Hepatocyte (in vitro differentiated cells): ENCODE measurements around the gene CRACDL. TPM values are rescaled to one million over a fixed set of nuclear protein-coding genes. Genes with fewer than 3 reads are reported as not detected.

ENCODE experiments used
- DNase-seq: peaks from one replicate; pipeline ENCODE4 v3.0.0-alpha.2; 2016; ENCODE audit warnings: low spot score
- H2AFZ ChIP-seq: fragments of 200-600 bp; sonication (generic); 2 replicates; pipeline ENCODE4 v1.6.0; 2016; ENCODE audit warnings: antibody characterized with exemption, mild to moderate bottlenecking
- H3K27ac ChIP-seq: fragments of 200-600 bp; sonication (generic); 2 replicates; pipeline ENCODE4 v1.5.1; 2016; ENCODE audit warnings: mild to moderate bottlenecking
- H3K27me3 ChIP-seq: fragments of 200-600 bp; sonication (generic); 2 replicates; pipeline ENCODE4 v1.6.1; 2016
- H3K36me3 ChIP-seq: fragments of 200-600 bp; sonication (generic); replicated peaks from 2 replicates; pipeline ENCODE4 v1.5.1; 2016; ENCODE audit warnings: low read depth; ENCODE audit not compliant: insufficient read depth
- H3K4me1 ChIP-seq: fragments of 200-600 bp; sonication (generic); 2 replicates; pipeline ENCODE4 v1.5.1; 2016; ENCODE audit warnings: mild to moderate bottlenecking, moderate library complexity; ENCODE audit not compliant: insufficient read depth
- H3K4me2 ChIP-seq: fragments of 200-600 bp; sonication (generic); 2 replicates; pipeline ENCODE4 v1.6.0; 2016
- H3K4me3 ChIP-seq: fragments of 200-600 bp; sonication (generic); 2 replicates; pipeline ENCODE4 v1.5.1; 2016; ENCODE audit warnings: mild to moderate bottlenecking
- H3K79me2 ChIP-seq: fragments of 200-600 bp; sonication (generic); 2 replicates; pipeline ENCODE4 v1.6.0; 2017; ENCODE audit warnings: mild to moderate bottlenecking
- H3K9me2 ChIP-seq: fragments of 200-600 bp; sonication (generic); replicated peaks from 2 replicates; pipeline ENCODE4 v1.6.0; 2017; ENCODE audit warnings: mild to moderate bottlenecking; ENCODE audit not compliant: insufficient read depth
- H3K9me3 ChIP-seq: fragments of 200-600 bp; sonication (generic); 2 replicates; pipeline ENCODE4 v1.5.1; 2016; ENCODE audit warnings: low read depth, mild to moderate bottlenecking
- H4K20me1 ChIP-seq: fragments of 200-600 bp; sonication (generic); 2 replicates; pipeline ENCODE4 v1.6.0; 2016; ENCODE audit warnings: mild to moderate bottlenecking; ENCODE audit not compliant: insufficient read depth, poor library complexity, severe bottlenecking
- EZH2 ChIP-seq: fragments of 200-600 bp; sonication (generic); IDR thresholded peaks from 2 replicates; pipeline ENCODE4 v1.6.1; 2016; ENCODE audit warnings: antibody characterized with exemption, mild to moderate bottlenecking, borderline replicate concordance
- EZH2phosphoT487 ChIP-seq: fragments of 200-600 bp; sonication (generic); IDR thresholded peaks from one replicate; pipeline ENCODE4 v1.6.1; 2018; ENCODE audit warnings: antibody characterized with exemption, mild to moderate bottlenecking, low read depth, moderate library complexity; ENCODE audit not compliant: unreplicated experiment, severe bottlenecking
- WGBS: methylation state at CpG from one replicate; pipeline ENCODE4 v1.1.6; 2016; ENCODE audit warnings: low lambda C conversion rate; ENCODE audit errors: missing lambda C conversion rate; 5-methylcytosine and 5-hydroxymethylcytosine counted together
- polyA plus RNA-seq: library from polyadenylated mRNA; unstranded; fragments of >200 nt; fragmentation: Nextera tagmentation; extraction: Ambion mirVana; gene quantifications from 2 replicates; pipeline ENCODE4 v1.2.1, GENCODE V29; 2016
- total RNA-seq: library from RNA; depleted of rRNA; stranded (reverse); fragments of >200 nt; gene quantifications from 2 replicates; pipeline ENCODE4 v1.2.3, GENCODE V29; 2014
- TF ChIP-seq, protein P1 (sequence below): fragments of 200-600 bp; sonication (generic); IDR thresholded peaks from 2 replicates; pipeline ENCODE4 v1.5.1; 2016; ENCODE audit warnings: antibody characterized with exemption, mild to moderate bottlenecking; ENCODE audit not compliant: poor library complexity

Gene CRACDL
- total and polyA plus RNA-seq, 2 experiments from 2014 or later, result 0.47 to 1.4 TPM

DNA sequence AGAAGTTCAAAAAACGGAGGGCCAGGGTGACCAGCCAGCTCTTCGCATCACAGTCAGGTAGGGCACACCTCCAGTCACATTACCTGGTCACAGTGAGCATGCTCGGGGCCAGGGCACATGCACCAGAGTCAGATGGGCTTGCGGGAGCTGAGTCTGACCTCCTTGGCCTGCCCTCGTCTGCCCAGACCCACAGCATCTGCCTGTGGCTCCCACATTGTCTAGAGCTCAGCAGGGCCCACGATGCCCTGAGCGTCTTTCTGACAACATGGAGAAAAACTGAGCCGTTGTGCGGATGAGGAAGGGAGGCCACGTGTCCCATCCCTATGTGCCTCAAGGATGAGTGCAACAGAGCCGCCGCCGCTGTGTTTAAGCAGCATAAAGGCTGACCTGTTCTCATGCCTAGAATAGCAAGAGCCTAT lies 37.6 kb downstream of the CRACDL start:
- DNase-seq, result no peak
- no peaks in the 10 kb centered on the region for H3K79me2 ChIP-seq
- H4K20me1 ChIP-seq, result no peaks in the 10 kb centered on the region
- H3K27me3 ChIP-seq, result no peaks in the 10 kb centered on the region
- H3K36me3 ChIP-seq, result no peaks in the 10 kb centered on the region
- TF ChIP-seq, protein P1, sequence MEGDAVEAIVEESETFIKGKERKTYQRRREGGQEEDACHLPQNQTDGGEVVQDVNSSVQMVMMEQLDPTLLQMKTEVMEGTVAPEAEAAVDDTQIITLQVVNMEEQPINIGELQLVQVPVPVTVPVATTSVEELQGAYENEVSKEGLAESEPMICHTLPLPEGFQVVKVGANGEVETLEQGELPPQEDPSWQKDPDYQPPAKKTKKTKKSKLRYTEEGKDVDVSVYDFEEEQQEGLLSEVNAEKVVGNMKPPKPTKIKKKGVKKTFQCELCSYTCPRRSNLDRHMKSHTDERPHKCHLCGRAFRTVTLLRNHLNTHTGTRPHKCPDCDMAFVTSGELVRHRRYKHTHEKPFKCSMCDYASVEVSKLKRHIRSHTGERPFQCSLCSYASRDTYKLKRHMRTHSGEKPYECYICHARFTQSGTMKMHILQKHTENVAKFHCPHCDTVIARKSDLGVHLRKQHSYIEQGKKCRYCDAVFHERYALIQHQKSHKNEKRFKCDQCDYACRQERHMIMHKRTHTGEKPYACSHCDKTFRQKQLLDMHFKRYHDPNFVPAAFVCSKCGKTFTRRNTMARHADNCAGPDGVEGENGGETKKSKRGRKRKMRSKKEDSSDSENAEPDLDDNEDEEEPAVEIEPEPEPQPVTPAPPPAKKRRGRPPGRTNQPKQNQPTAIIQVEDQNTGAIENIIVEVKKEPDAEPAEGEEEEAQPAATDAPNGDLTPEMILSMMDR, result no peak
- TF ChIP-seq EZH2 (no peak), EZH2phosphoT487 (no peak)
- no peaks in the 10 kb centered on the region for H3K9me2 ChIP-seq
- no peak overlapping the region for H2AFZ ChIP-seq
- no peak overlapping the region for H3K4me3 ChIP-seq
- no peak overlapping the region for H3K4me2 ChIP-seq
- no peaks in the 10 kb centered on the region for H3K9me3 ChIP-seq
- no peaks in the 10 kb centered on the region for H3K4me1 ChIP-seq
- no peak overlapping the region for H3K27ac ChIP-seq
- 91% methylated on average over 13 of the region's 13 CpGs for WGBS

DNA sequence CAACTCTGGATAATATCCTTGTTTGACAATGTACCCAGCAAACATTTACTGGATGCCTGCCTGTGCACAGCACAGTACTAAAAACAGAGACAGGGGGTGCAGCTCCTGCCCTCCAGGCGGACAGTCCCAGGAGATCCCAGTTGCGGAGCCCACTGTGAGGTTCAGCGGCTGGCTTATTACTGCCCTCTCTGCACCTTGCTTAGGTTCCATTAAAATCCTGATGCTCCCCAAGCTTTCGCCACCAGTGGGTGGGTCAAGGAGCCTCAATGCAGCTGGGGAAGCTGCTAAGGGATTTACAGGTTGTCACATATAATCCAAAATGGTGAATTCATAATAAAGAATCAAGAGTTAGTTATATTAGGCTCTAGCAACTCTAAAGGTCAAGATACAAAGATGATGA lies 38.3 kb downstream of the CRACDL start:
- Histone ChIP-seq H3K36me3 (no peaks in the 10 kb centered on the region), H3K27ac (no peak overlapping the region), H3K9me3 (no peaks in the 10 kb centered on the region), H3K4me1 (no peaks in the 10 kb centered on the region), H3K4me2 (no peak overlapping the region), H3K79me2 (no peaks in the 10 kb centered on the region), H3K9me2 (no peaks in the 10 kb centered on the region), H2AFZ (no peak overlapping the region), H3K4me3 (no peak overlapping the region), H3K27me3 (no peaks in the 10 kb centered on the region), H4K20me1 (no peaks in the 10 kb centered on the region)
- 89% methylated on average over 4 of the region's 4 CpGs for WGBS
- DNase-seq, result no peak
- TF ChIP-seq, protein P1, result no peak
- no peak for TF ChIP-seq EZH2phosphoT487
- no peak for TF ChIP-seq EZH2

GRCh38 chr2:98896944-98897343 lies 39.1 kb downstream of the CRACDL start:
- Histone ChIP-seq H2AFZ (no peak overlapping the region), H3K4me2 (no peak overlapping the region), H3K27ac (no peak overlapping the region), H3K9me3 (no peaks in the 10 kb centered on the region), H3K4me3 (no peak overlapping the region), H3K36me3 (no peaks in the 10 kb centered on the region), H3K27me3 (no peaks in the 10 kb centered on the region), H3K9me2 (no peaks in the 10 kb centered on the region), H3K79me2 (no peaks in the 10 kb centered on the region), H3K4me1 (no peaks in the 10 kb centered on the region), H4K20me1 (no peaks in the 10 kb centered on the region)
- WGBS, result 83% methylated on average over 9 of the region's 9 CpGs
- DNase-seq, result no peak
- TF ChIP-seq EZH2, result no peak
- TF ChIP-seq EZH2phosphoT487, result no peak
- TF ChIP-seq, protein P1, result no peak

GRCh38 chr2:98896416-98896815 lies 39.6 kb downstream of the CRACDL start:
- no peak overlapping the region for H2AFZ ChIP-seq
- no peaks in the 10 kb centered on the region for H3K9me3 ChIP-seq
- H3K4me2 ChIP-seq, result no peak overlapping the region
- TF ChIP-seq EZH2phosphoT487, result no peak
- no peak for TF ChIP-seq EZH2
- TF ChIP-seq, protein P1, result no peak
- H3K4me3 ChIP-seq, result no peak overlapping the region
- no peak overlapping the region for H3K27ac ChIP-seq
- no peaks in the 10 kb centered on the region for H3K4me1 ChIP-seq
- 53% methylated on average over 2 of the region's 2 CpGs for WGBS
- no peaks in the 10 kb centered on the region for H3K27me3 ChIP-seq
- no peaks in the 10 kb centered on the region for H3K9me2 ChIP-seq
- H3K36me3 ChIP-seq, result no peaks in the 10 kb centered on the region
- DNase-seq, result no peak
- no peaks in the 10 kb centered on the region for H4K20me1 ChIP-seq
- no peaks in the 10 kb centered on the region for H3K79me2 ChIP-seq
